AG04449 (cell line): ENCODE measurements around the gene RNFT2.

ENCODE experiments used
- CTCF ChIA-PET: fragments of 350-600 bp; formaldehyde crosslinking; extraction: SDS; loops from one replicate; lab custom pipeline; 2021; ENCODE audit warnings: antibody characterized with exemption; lab: Yijun Ruan, JAX
- POLR2A ChIA-PET: fragments of 400-600, 350-600 bp; formaldehyde crosslinking; extraction: SDS; loops from one replicate; lab custom pipeline; 2020; ENCODE audit warnings: antibody characterized with exemption, inconsistent platforms; lab: Yijun Ruan, JAX
- DNase-seq: peaks from one replicate; pipeline ENCODE4 v3.0.0-alpha.2; 2010; ENCODE audit warnings: low read depth, low spot score
- H3K4me3 ChIP-seq: 2 replicates; pipeline ENCODE4 v1.5.1; 2011; ENCODE audit warnings: low read depth, mild to moderate bottlenecking, control low read depth, low read length
- CTCF ChIP-seq: IDR thresholded peaks from one replicate; pipeline ENCODE4 v1.5.1; 2011; ENCODE audit warnings: mild to moderate bottlenecking, moderate library complexity, low read length, control low read depth, inconsistent platforms; ENCODE audit not compliant: insufficient read depth; ENCODE audit errors: missing control alignments

The RNFT2 gene

GRCh38 chr12:116761499-116761898 is 23.4 kb downstream of the RNFT2 start:
- TF ChIP-seq CTCF, result no peak
- no peak for DNase-seq
- no peak overlapping the region for H3K4me3 ChIP-seq
- ChIA-PET POLR2A (no interaction called here), CTCF (interaction anchor here (2.1 kb wide), 1 partner anchor 121 kb away, joined by 7 read pairs; no protein-coding TSS in a partner anchor)

- POLR2A ChIA-PET, result no interaction called here
- DNase-seq, result no peak
- no peak overlapping the region for H3K4me3 ChIP-seq
- CTCF ChIA-PET, result no interaction called here
- no peak for TF ChIP-seq CTCF
Measured at GRCh38 chr12:116765271-116765670, 27.2 kb downstream of the RNFT2 start.

- no peak for TF ChIP-seq CTCF
- POLR2A ChIA-PET, result no interaction called here
- DNase-seq, result no peak
- no peak overlapping the region for H3K4me3 ChIP-seq
- CTCF ChIA-PET, result interaction anchor here (0.6 kb wide), 1 partner anchor 763 kb away, joined by 3 read pairs; no protein-coding TSS in a partner anchor
Measured at GRCh38 chr12:116766285-116766684, 28.2 kb downstream of the RNFT2 start.

- no peak for TF ChIP-seq CTCF
- ChIA-PET POLR2A (no interaction called here), CTCF (interaction anchor here (0.6 kb wide), 1 partner anchor 764 kb away, joined by 3 read pairs; no protein-coding TSS in a partner anchor)
- no peak overlapping the region for H3K4me3 ChIP-seq
- DNase-seq, result no peak
Measured at GRCh38 chr12:116766746-116767145, 28.6 kb downstream of the RNFT2 start.

- CTCF ChIA-PET, result no interaction called here
- POLR2A ChIA-PET, result no interaction called here
- DNase-seq, result no peak
- TF ChIP-seq CTCF, result no peak
- H3K4me3 ChIP-seq, result no peak overlapping the region
Measured at GRCh38 chr12:116771651-116772050, 33.5 kb downstream of the RNFT2 start.

- POLR2A ChIA-PET, result no interaction called here
- no peak for DNase-seq
- CTCF ChIA-PET, result no interaction called here
- H3K4me3 ChIP-seq, result no peak overlapping the region
- no peak for TF ChIP-seq CTCF
Measured at GRCh38 chr12:116773276-116773731, 35.2 kb downstream of the RNFT2 start.
